H1 (cell line): ENCODE data around the gene FASTK. TPM values are rescaled to one million over a fixed set of nuclear protein-coding genes. Genes with fewer than 3 reads are reported as not detected.

Source experiments
- ATF3 ChIP-seq: IDR thresholded peaks from 2 replicates; pipeline ENCODE4 v1.6.1; 2011; ENCODE audit warnings: low read depth, mild to moderate bottlenecking, low read length; ENCODE audit not compliant: insufficient read depth
- CHD7 ChIP-seq: fragments of 300-600 bp; sonication (generic); IDR thresholded peaks from 2 replicates; pipeline ENCODE4 v1.7.1; 2012; ENCODE audit warnings: low read length, moderate library complexity, mild to moderate bottlenecking, inconsistent platforms; ENCODE audit not compliant: insufficient replicate concordance
- MAFK ChIP-seq: IDR thresholded peaks from 2 replicates; pipeline ENCODE4 v1.6.1; 2012; ENCODE audit warnings: low read depth, mild to moderate bottlenecking, improper control_type of control experiment, low read length
- NRF1 ChIP-seq: IDR thresholded peaks from 2 replicates; pipeline ENCODE4 v1.6.1; 2011; ENCODE audit warnings: mild to moderate bottlenecking, low read depth, low read length, improper control_type of control experiment
- RBBP5 ChIP-seq: IDR thresholded peaks from 2 replicates; pipeline ENCODE4 v1.7.1; 2012; ENCODE audit warnings: low read depth, mild to moderate bottlenecking, inconsistent platforms, low read length, moderate library complexity, borderline replicate concordance
- SAP30 ChIP-seq: fragments of 300-600 bp; sonication (generic); IDR thresholded peaks from 2 replicates; pipeline ENCODE4 v1.7.1; 2012; ENCODE audit warnings: low read length, moderate library complexity, mild to moderate bottlenecking, inconsistent platforms; ENCODE audit not compliant: insufficient read depth, insufficient replicate concordance
- SIX5 ChIP-seq: IDR thresholded peaks from 2 replicates; pipeline ENCODE4 v1.6.1; 2011; ENCODE audit warnings: mild to moderate bottlenecking, low read depth, low read length
- TEAD4 ChIP-seq: IDR thresholded peaks from 2 replicates; pipeline ENCODE4 v1.6.1; 2012; ENCODE audit warnings: low read depth, low read length, inconsistent platforms, mixed read lengths
- polyA plus RNA-seq, 7 experiments: library from polyadenylated mRNA; depleted of rRNA in 3 of 7; stranded (reverse) in 5 of 7; unstranded in 2 of 7; fragments of >200 nt in 5 of 7; fragments of 200-250 nt in 2 of 7; gene quantifications; 1 replicate in 5 of 7; 2 replicates in 1 of 7; 4 replicates in 1 of 7; pipeline versions ENCODE4 v1.2.1 to v1.2.3, GENCODE V29; 2011 to 2013; ENCODE audit warnings: missing spikeins in 2 of 7, mixed read lengths in 2 of 7
- total RNA-seq: library from RNA; stranded (reverse); fragmentation: NEBNext Ultra II Directional; extraction: Animal tissue kit (Norgen Biotek cat#: 25700); gene quantifications from 2 replicates; pipeline ENCODE4 v1.2.1, GENCODE V29; 2021

Gene FASTK
- total and polyA plus RNA-seq, 2 of the 8 experiments (the other 6 are each of a cell fraction or from before 2014, with no cell fraction given): 39.4 to 84.0 TPM

GRCh38 chr7:151048911-151049463 is 31.6 kb downstream of the FASTK start (continued):
- no peak for TF ChIP-seq CHD7
- TF ChIP-seq TEAD4: no peak
- TF ChIP-seq NRF1: no peak
- no peak for TF ChIP-seq SIX5
- no peak for TF ChIP-seq MAFK
- no peak for TF ChIP-seq SAP30
- no peak for TF ChIP-seq ATF3
- no peak for TF ChIP-seq RBBP5
